ENCODE results near the gene KMT2A. TPM values are rescaled to one million over a fixed set of nuclear protein-coding genes. Genes with fewer than 3 reads are reported as not detected.

KMT2A gene
- total RNA-seq, 1 donor from 2014 or later: 61.2 TPM

Other genes with a start within 250 kb of the KMT2A start
- 12.9 TPM for gene JAML, start 211.5 kb upstream of the KMT2A start, total RNA-seq
- gene MPZL3, start 184.1 kb upstream of the KMT2A start, total RNA-seq: 23.2 TPM
- gene MPZL2, start 172.2 kb upstream of the KMT2A start, total RNA-seq: 72.5 TPM
- gene CD3E, start 131.8 kb upstream of the KMT2A start, total RNA-seq: 15.7 TPM
- gene CD3D, start 93.8 kb upstream of the KMT2A start, total RNA-seq: 12.4 TPM
- gene CD3G, start 92.1 kb upstream of the KMT2A start, total RNA-seq: 3.0 TPM
- gene UBE4A, start 76.9 kb upstream of the KMT2A start, total RNA-seq: 38.0 TPM
- gene ATP5MG, start 34.9 kb upstream of the KMT2A start, total RNA-seq: 196 TPM
- 1.2 TPM for gene TTC36, start 91.0 kb downstream of the KMT2A start, total RNA-seq
- 41.5 TPM for gene TMEM25, start 94.7 kb downstream of the KMT2A start, total RNA-seq
- gene IFT46, start 129.4 kb downstream of the KMT2A start, total RNA-seq: 20.4 TPM
- 134 TPM for gene ARCN1, start 135.9 kb downstream of the KMT2A start, total RNA-seq
- 89.6 TPM for gene PHLDB1, start 171.1 kb downstream of the KMT2A start, total RNA-seq
- 23.0 TPM for gene TREH, start 243.2 kb downstream of the KMT2A start, total RNA-seq